Lower leg skin (tissue), 4 donors: ENCODE data around the gene TAF15. TPM values are rescaled to one million over a fixed set of nuclear protein-coding genes. Genes with fewer than 3 reads are reported as not detected.

Experiments
- DNase-seq, 2 donors: peaks; one replicate each; pipeline ENCODE4 v3.0.0-alpha.2; 2019; ENCODE audit warnings: low spot score in 2 of 2
- H3K4me3 ChIP-seq: fragments of 200-600 bp; sonication (generic); 2 replicates; pipeline ENCODE4 v1.5.1; 2017; ENCODE audit warnings: mild to moderate bottlenecking, low read depth; ENCODE audit not compliant: poor library complexity, severe bottlenecking
- CTCF ChIP-seq, 3 donors: fragments of 450-650 bp; IDR thresholded peaks; one replicate each; pipeline ENCODE4 v1.5.1; 2016; ENCODE audit warnings: antibody characterized with exemption in 3 of 3, mild to moderate bottlenecking in 3 of 3, moderate library complexity in 2 of 3
- POLR2A ChIP-seq, 2 donors: fragments of 450-650 bp; IDR thresholded peaks; one replicate each; pipeline ENCODE4 v1.6.1; 2016 to 2017; ENCODE audit warnings: antibody characterized with exemption in 2 of 2, mild to moderate bottlenecking in 1 of 2, moderate library complexity in 1 of 2
- WGBS, 2 donors: methylation state at CpG; one replicate each; pipeline ENCODE4 v1.1.5; 2018; 5-methylcytosine and 5-hydroxymethylcytosine counted together
- intact Hi-C: fragments of 100-400 bp; cut with DNase I; formaldehyde crosslinking; loops from one replicate; pipeline ENCODE4 v1.15.0; 2023; ENCODE audit warnings: low total_unique reads
- total RNA-seq, 4 donors: library from RNA; depleted of rRNA; stranded (reverse); fragments of >200 nt; gene quantifications; one replicate each; pipeline ENCODE4 v1.1.0, GENCODE V29; 2016

Gene TAF15
- total RNA-seq, 4 donors from 2014 or later = 39.0 to 79.0 (median 60.0) TPM

GRCh38 chr17:35816723-35817122, 7.4 kb downstream of the TAF15 start:
- TF ChIP-seq POLR2A (IDR thresholded peaks at IDR 0.05) = no peak
- TF ChIP-seq CTCF (IDR thresholded peaks at IDR 0.05) = no peak
- WGBS, 2 donors = 83 to 88% methylated on average over 5 of the region's 5 CpGs
- no peak overlapping the region for H3K4me3 ChIP-seq
- DNase-seq = no peak
- intact Hi-C loops = no loop called here

GRCh38 chr17:35817196-35817595, 7.9 kb downstream of the TAF15 start:
- no peak overlapping the region for H3K4me3 ChIP-seq
- TF ChIP-seq POLR2A (IDR thresholded peaks at IDR 0.05) (no peak), CTCF (IDR thresholded peaks at IDR 0.05) (no peak)
- 85 to 90% methylated on average over 1 of the region's 1 CpG for WGBS, 2 donors
- no peak for DNase-seq
- intact Hi-C loops = no loop called here

DNA sequence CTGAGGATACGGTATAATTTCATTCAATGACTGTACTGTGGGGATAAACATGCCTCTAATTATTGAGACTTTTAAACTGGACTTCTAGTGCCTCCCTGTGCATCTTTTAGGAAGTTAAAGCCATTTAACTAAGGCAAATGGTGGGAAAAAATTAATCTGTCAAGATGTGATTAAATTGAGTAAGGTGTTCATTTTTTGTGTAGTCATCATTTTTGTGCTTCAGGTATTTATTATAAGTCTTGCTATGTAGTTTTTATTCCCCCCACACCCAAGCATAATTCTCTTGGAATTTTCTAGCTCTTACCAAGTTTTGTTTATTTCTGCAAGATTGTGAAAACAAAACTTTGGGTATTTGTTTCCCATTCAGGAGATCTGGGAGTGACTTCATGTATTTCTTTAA, 10.2 kb downstream of the TAF15 start:
- intact Hi-C loops = no loop called here
- WGBS, 2 donors = 32 to 61% methylated on average over 1 of the region's 1 CpG
- no peak for DNase-seq
- no peak overlapping the region for H3K4me3 ChIP-seq
- TF ChIP-seq POLR2A (IDR thresholded peaks at IDR 0.05) (no peak), CTCF (IDR thresholded peaks at IDR 0.05) (no peak)

DNA sequence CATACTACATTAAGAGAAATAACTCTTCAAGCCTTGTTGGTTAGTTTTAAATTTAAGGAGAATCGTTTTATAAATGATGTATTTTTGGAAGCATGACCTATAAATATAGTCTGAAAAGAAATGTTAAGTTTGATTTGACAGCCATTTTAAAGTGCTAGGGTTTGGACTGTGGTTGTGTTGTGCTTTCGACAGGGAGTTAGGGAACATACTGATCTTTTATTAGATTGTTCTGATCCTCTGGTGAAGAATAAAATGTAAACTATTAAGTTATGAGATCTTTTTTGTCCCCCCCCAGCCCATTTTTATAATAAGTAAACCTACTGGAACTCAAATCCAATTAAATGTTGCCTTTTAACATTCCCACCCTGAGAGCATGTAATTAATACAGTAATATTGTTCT, 12.0 kb downstream of the TAF15 start:
- no peak overlapping the region for H3K4me3 ChIP-seq
- intact Hi-C loops = no loop called here
- WGBS, 2 donors = 90 to 92% methylated on average over 2 of the region's 2 CpGs
- TF ChIP-seq POLR2A (IDR thresholded peaks at IDR 0.05) (no peak), CTCF (IDR thresholded peaks at IDR 0.05) (no peak)
- DNase-seq = no peak

- intact Hi-C loops = no loop called here
- TF ChIP-seq POLR2A (IDR thresholded peaks at IDR 0.05) (no peak), CTCF (IDR thresholded peaks at IDR 0.05) (no peak)
- no peak for DNase-seq
- WGBS, 2 donors = 97 to 100% methylated on average over 1 of the region's 1 CpG
- H3K4me3 ChIP-seq = no peak overlapping the region
Measured at GRCh38 chr17:35825206-35825605, 15.9 kb downstream of the TAF15 start.

- 97% methylated on average over 3 of the region's 3 CpGs for whole genome bisulfite sequencing, 2 donors
- TF ChIP-seq POLR2A (IDR thresholded peaks at IDR 0.05) = no peak
- no peak for TF ChIP-seq CTCF (IDR thresholded peaks at IDR 0.05)
- intact Hi-C loops = no loop called here
- H3K4me3 ChIP-seq = no peak overlapping the region
- DNase-seq = no peak
Measured at GRCh38 chr17:35841101-35841500, 31.8 kb downstream of the TAF15 start.
